HepG2 (cell line): ENCODE measurements around the gene CDHR1. TPM values are rescaled to one million over a fixed set of nuclear protein-coding genes. Genes with fewer than 3 reads are reported as not detected.

Experiments used
- ATAC-seq: fragments of 200-7000 bp; cut with Tn5 transposase; 3 replicates; pipeline ENCODE4 v1.9.1; 2020; ENCODE audit warnings: mild to moderate bottlenecking, moderate library complexity
- BruUV-seq: library from RNA; stranded (reverse); fragments of 400-500 nt; replicated peaks from 2 replicates; lab custom pipeline; 2021; lab: Mats Ljungman, UMichigan
- CTCF ChIA-PET: fragments of 300-600 bp; formaldehyde crosslinking; extraction: SDS; loops from one replicate; lab custom pipeline; 2021; ENCODE audit warnings: low total read pairs, inconsistent platforms, low intra/inter-chr PET ratio; lab: Yijun Ruan, JAX
- POLR2A ChIA-PET: fragments of 350-600 bp; sonication (Branson Sonifier 250); formaldehyde crosslinking; loops from one replicate; lab custom pipeline; 2020; ENCODE audit warnings: antibody characterized with exemption, inconsistent platforms; lab: Yijun Ruan, JAX
- DNase-seq: peaks from one replicate; pipeline ENCODE4 v3.0.0-alpha.2; 2015; ENCODE audit warnings: low spot score
- FAIRE-seq: peaks from 3 replicates; lab custom pipeline; 2011; peaks lifted over from hg19 to GRCh38; lab: Jason Lieb, UNC
- H2AFZ ChIP-seq: one replicate; pipeline ENCODE4 v1.6.1; 2011; ENCODE audit warnings: low read length, inconsistent platforms
- H3K27ac ChIP-seq: fragments of 300-600 bp; 3 replicates; pipeline ENCODE4 v1.8.0; 2011; ENCODE audit warnings: mixed run types, mild to moderate bottlenecking, mixed read lengths, low read length, inconsistent platforms; ENCODE audit not compliant: insufficient read depth; ENCODE audit errors: extremely low read length
- H3K27me3 ChIP-seq, 2 experiments: fragments of 200-600 bp in 1 of 2; 2 replicates in 1 of 2; 3 replicates in 1 of 2; pipeline versions ENCODE4 v1.6.0 to v1.8.0; 2011; ENCODE audit warnings: low read length in 2 of 2, mild to moderate bottlenecking in 2 of 2, moderate library complexity in 2 of 2, inconsistent platforms in 1 of 2; ENCODE audit not compliant: insufficient read depth in 2 of 2, control insufficient read depth in 1 of 2
- H3K36me3 ChIP-seq, 2 experiments: fragments of 200-600 bp in 1 of 2; replicated peaks in 1 of 2; 2 replicates in 1 of 2; 3 replicates in 1 of 2; pipeline versions ENCODE4 v1.5.1 to v1.8.0; 2011; ENCODE audit warnings: low read length in 2 of 2, inconsistent platforms in 1 of 2; ENCODE audit not compliant: insufficient read depth in 2 of 2, control insufficient read depth in 1 of 2
- H3K4me1 ChIP-seq: 2 replicates; pipeline ENCODE4 v1.5.1; 2012; ENCODE audit warnings: low read length, inconsistent platforms; ENCODE audit not compliant: insufficient read depth
- H3K4me2 ChIP-seq: 2 replicates; pipeline ENCODE4 v1.6.0; 2011; ENCODE audit warnings: low read depth, low read length, inconsistent platforms
- H3K4me3 ChIP-seq, 3 experiments: fragments of 200-600 bp in 1 of 3; sonication (generic), shearing (Covaris generic) in 1 of 3; replicated peaks in 1 of 3; 2 replicates each; pipeline ENCODE4 v1.5.1; 2011 to 2016; ENCODE audit warnings: low read length in 3 of 3, inconsistent platforms in 2 of 3, low read depth in 2 of 3, mild to moderate bottlenecking in 2 of 3, control low read depth in 1 of 3, mixed read lengths in 1 of 3; ENCODE audit not compliant: insufficient read depth in 1 of 3
- H3K79me2 ChIP-seq: one replicate; pipeline ENCODE4 v1.6.1; 2011; ENCODE audit warnings: low read length, inconsistent platforms; ENCODE audit not compliant: insufficient read depth
- H3K9ac ChIP-seq: 2 replicates; pipeline ENCODE4 v1.6.0; 2011; ENCODE audit warnings: mild to moderate bottlenecking, low read depth, low read length, inconsistent platforms; ENCODE audit not compliant: insufficient read depth
- H3K9me3 ChIP-seq: 2 replicates; pipeline ENCODE4 v1.5.1; 2012; ENCODE audit warnings: mild to moderate bottlenecking, low read length
- H4K20me1 ChIP-seq: 2 replicates; pipeline ENCODE4 v1.6.0; 2011; ENCODE audit warnings: inconsistent platforms, mild to moderate bottlenecking, low read length, moderate library complexity; ENCODE audit not compliant: insufficient read depth
- CC2D1A ChIP-seq: sonication (generic); formaldehyde crosslinking; IDR thresholded peaks from 2 replicates; pipeline ENCODE4 v1.8.1; 2023; ENCODE audit warnings: mild to moderate bottlenecking, missing genetic modification reagents
- GZF1 ChIP-seq: sonication (generic); formaldehyde crosslinking; IDR thresholded peaks from 2 replicates; pipeline ENCODE4 v1.5.1; 2020; ENCODE audit warnings: mild to moderate bottlenecking, missing genetic modification reagents
- HOMEZ ChIP-seq: IDR thresholded peaks from 2 replicates; pipeline ENCODE4 v1.6.1; 2016; ENCODE audit warnings: low read depth
- MED13 ChIP-seq: sonication (generic); formaldehyde crosslinking; IDR thresholded peaks from 2 replicates; pipeline ENCODE4 v1.5.0; 2020; ENCODE audit warnings: missing genetic modification reagents
- MTF2 ChIP-seq: sonication (generic); formaldehyde crosslinking; IDR thresholded peaks from 2 replicates; pipeline ENCODE4 v1.5.0; 2020; ENCODE audit warnings: missing genetic modification reagents, borderline replicate concordance
- NCOA2 ChIP-seq: sonication (generic); formaldehyde crosslinking; IDR thresholded peaks from 2 replicates; pipeline ENCODE4 v1.8.0; 2022; ENCODE audit warnings: inconsistent platforms
- THAP9 ChIP-seq: sonication (generic); formaldehyde crosslinking; IDR thresholded peaks from 2 replicates; pipeline ENCODE4; 2020; ENCODE audit warnings: missing genetic modification reagents, mild to moderate bottlenecking, borderline replicate concordance
- ZC3H4 ChIP-seq: sonication (generic); formaldehyde crosslinking; IDR thresholded peaks from 2 replicates; pipeline ENCODE4 v1.4.0; 2020; ENCODE audit warnings: missing genetic modification reagents, borderline replicate concordance
- ZNF598 ChIP-seq: sonication (generic); formaldehyde crosslinking; IDR thresholded peaks from 2 replicates; pipeline ENCODE4 v1.5.1; 2020; ENCODE audit warnings: mild to moderate bottlenecking, missing genetic modification reagents, borderline replicate concordance
- ZNF609 ChIP-seq: sonication (generic); formaldehyde crosslinking; IDR thresholded peaks from 2 replicates; pipeline ENCODE4 v1.4.0; 2020; ENCODE audit warnings: mild to moderate bottlenecking, missing genetic modification reagents, borderline replicate concordance
- WGBS: methylation state at CpG from one replicate; pipeline ENCODE4 v1.1.6; 2017; ENCODE audit warnings: low lambda C conversion rate; 5-methylcytosine and 5-hydroxymethylcytosine counted together
- in situ Hi-C: cut with HindIII; loops from 2 replicates; pipeline ENCODE4 v1.10.0; 2017; ENCODE audit warnings: low pct_unique_long_range_greater_than_20kb; ENCODE audit not compliant: extremely low pct_ligation_motif_present
- intact Hi-C: fragments of 100-400 bp; cut with micrococcal nuclease; formaldehyde crosslinking; loops from one replicate; pipeline ENCODE4 v1.10.0; 2022; ENCODE audit not compliant: unreplicated experiment
- polyA plus RNA-seq, 8 experiments: library from polyadenylated mRNA; depleted of rRNA in 3 of 8; stranded (reverse) in 7 of 8; unstranded in 1 of 8; fragments of >200 nt; fragmentation: Illumina TruSeq in 4 of 8; extraction: Trizol in 4 of 8; gene quantifications; 2 replicates each; pipeline versions ENCODE4 v1.2.1 to v1.2.3, GENCODE V29; 2011 to 2016; ENCODE audit warnings: low read depth in 4 of 8, missing spikeins in 1 of 8, mixed read lengths in 1 of 8; ENCODE audit not compliant: insufficient read depth in 1 of 8
- total RNA-seq, 5 experiments: library from RNA; depleted of rRNA; stranded (reverse); fragments of >200 nt; fragmentation: Illumina TruSeq; extraction: Trizol; gene quantifications; 2 replicates each; pipeline ENCODE4 v1.2.3, GENCODE V29; 2016; ENCODE audit warnings: low read depth in 1 of 5

Gene CDHR1
- total and polyA plus RNA-seq, 2 of the 13 experiments (the other 11 are each of a cell fraction or from before 2014, with no cell fraction given), result 0.04 to 0.09 TPM

GRCh38 chr10:84196083-84196482, 1.7 kb downstream of the CDHR1 start:
- Histone ChIP-seq H3K36me3 (no peaks in the 10 kb centered on the region), H3K4me1 (no peaks in the 10 kb centered on the region), H3K79me2 (no peaks in the 10 kb centered on the region), H3K4me2 (no peak overlapping the region), H3K27ac (no peak overlapping the region), H3K27me3 (peaks cover 9 to 67% of the 10 kb centered on the region in 2 experiments), H3K9ac (no peak overlapping the region), H4K20me1 (no peaks in the 10 kb centered on the region), H3K9me3 (no peaks in the 10 kb centered on the region), H3K4me3 (no peak overlapping the region), H2AFZ (no peak overlapping the region)
- POLR2A ChIA-PET, result no interaction called here
- intact Hi-C loops (no loop called here), in situ Hi-C loops (no loop called here)
- FAIRE-seq, result no peak
- no peak for TF ChIP-seq CC2D1A (CRISPR knock-in tag)
- no peak for TF ChIP-seq ZNF609
- no TSS peak for BruUV-seq
- CTCF ChIA-PET, result no interaction called here
- ATAC-seq, result no peak
- 4% methylated on average over 4 of the region's 4 CpGs for WGBS
- peak; percentile 3 for DNase-seq

GRCh38 chr10:84196941-84197340, 2.6 kb downstream of the CDHR1 start:
- Histone ChIP-seq H3K9ac (no peak overlapping the region), H3K4me1 (no peaks in the 10 kb centered on the region), H3K4me3 (no peak overlapping the region), H3K36me3 (no peaks in the 10 kb centered on the region), H3K27me3 (peaks cover 9 to 64% of the 10 kb centered on the region in 2 experiments), H3K27ac (no peak overlapping the region), H3K79me2 (no peaks in the 10 kb centered on the region), H3K9me3 (no peaks in the 10 kb centered on the region), H3K4me2 (no peak overlapping the region), H2AFZ (no peak overlapping the region), H4K20me1 (no peaks in the 10 kb centered on the region)
- ChIA-PET CTCF (no interaction called here), POLR2A (no interaction called here)
- in situ Hi-C loops (no loop called here), intact Hi-C loops (no loop called here)
- DNase-seq (no peak), FAIRE-seq (no peak), ATAC-seq (no peak)
- no TSS peak for BruUV-seq
- WGBS, result 28% methylated on average over 4 of the region's 5 CpGs
- TF ChIP-seq GZF1 (CRISPR knock-in tag) (no peak), NCOA2 (no peak), MTF2 (CRISPR knock-in tag) (no peak), HOMEZ (CRISPR knock-in tag) (no peak), THAP9 (no peak), ZC3H4 (CRISPR knock-in tag) (no peak), ZNF598 (CRISPR knock-in tag) (no peak), MED13 (CRISPR knock-in tag) (no peak)
